Activated CD8-positive, alpha-beta memory T cell treated with anti-CD3 and anti-CD28 coated beads for 4 hours (primary cell): Measurements from ENCODE around the gene SFMBT2.

Experiments used
- DNase-seq, 2 donors: peaks; one replicate each; pipeline ENCODE4 v3.0.0-alpha.2; 2020; ENCODE audit warnings: low read depth in 2 of 2

Gene SFMBT2

DNA sequence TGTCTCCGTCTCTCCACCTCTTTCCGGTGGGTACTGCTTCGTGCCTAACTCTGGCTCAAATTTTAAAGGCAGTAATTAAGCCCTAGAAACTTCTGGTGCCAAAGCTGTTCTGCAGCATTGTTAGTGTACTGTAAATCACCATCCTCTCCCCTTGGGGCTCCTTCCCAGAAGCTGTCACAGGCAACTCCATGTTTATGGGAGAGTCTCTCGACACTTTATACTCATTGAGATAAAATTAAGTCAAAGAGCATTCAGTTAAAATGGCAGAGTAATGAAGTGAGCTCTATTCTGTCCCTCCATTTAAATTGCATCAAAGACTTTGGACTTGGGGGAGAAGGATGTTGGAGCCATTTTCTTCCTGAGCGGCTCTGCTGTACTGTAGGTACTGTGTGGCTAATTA, 274.8 kb downstream of the SFMBT2 start:
- DNase-seq: no peak

DNA sequence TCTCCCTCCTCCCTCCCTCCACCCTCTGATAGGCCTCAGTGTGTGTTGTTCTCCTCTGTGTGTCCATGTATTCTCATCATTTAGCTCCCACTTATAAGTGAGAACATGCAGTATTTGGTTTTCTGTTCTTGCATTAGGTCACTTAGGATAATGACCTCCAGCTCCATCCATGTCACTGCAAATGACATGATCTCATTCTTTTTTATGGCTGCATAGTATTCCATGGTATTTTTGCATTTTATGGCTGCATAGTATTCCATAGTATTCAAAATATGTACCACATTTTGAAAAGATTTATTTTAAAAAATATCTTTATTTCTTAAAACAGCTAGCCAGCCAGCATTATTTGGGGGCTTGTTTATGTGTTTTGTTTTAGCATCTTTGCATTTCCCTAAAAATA, 275.6 kb downstream of the SFMBT2 start:
- DNase-seq: no peak

DNA sequence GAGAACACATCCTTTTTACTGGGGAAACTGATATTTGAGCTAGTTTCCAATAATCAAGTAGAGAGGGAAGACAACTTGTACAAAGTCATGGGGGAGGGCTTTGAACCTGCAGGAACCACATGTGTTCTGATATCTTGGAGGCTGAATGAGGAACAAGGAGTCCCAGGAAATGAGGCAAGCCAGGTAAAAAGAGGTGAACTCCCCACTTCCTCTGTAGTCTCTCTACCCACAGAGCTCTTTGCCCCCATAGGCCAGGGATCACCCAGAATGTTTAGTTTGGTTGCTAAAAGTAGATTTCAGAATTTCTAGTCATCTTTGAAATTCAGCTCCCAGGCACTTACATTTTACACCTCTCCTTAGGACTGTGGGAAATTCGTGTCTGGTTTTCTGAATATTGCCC, 276.4 kb downstream of the SFMBT2 start:
- DNase-seq: no peak

DNA sequence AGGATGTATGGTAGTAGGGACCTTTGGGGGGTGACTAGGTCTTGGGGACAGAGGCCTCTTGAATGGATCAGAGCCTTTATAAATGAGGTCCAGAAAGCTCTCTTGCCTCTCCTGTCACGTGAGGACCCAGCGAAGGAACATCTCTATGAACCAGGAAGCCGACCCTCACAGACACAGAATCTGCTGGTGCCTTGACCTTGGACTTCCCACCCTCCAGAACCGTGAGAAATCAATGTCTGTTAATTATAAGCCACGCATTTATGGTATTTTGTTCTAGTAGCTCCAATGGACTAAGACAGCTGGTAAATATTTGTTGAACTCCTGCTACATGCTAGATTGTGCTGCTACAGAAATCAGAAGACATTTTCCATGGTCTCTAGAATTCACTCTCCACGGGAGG, 276.9 kb downstream of the SFMBT2 start:
- no peak for DNase-seq

DNA sequence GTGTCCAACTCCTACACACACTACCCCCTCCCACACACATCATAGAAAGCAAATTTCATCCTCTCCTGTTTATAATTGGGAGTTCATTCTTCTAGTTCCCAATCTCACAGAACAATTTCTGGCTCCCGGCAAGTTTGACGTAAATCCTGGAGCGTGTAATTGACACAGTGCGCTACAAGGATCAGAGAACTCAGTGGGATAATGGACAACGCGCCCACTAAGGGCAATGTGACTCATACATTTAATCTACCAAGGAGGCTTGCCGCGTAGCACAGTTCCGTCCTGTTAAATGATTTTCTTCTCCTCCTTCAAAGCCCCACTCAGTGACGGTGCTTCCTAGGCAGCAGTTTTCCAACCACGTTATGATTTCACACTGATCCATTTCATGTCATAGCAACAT, 277.6 kb downstream of the SFMBT2 start:
- no peak for DNase-seq

DNA sequence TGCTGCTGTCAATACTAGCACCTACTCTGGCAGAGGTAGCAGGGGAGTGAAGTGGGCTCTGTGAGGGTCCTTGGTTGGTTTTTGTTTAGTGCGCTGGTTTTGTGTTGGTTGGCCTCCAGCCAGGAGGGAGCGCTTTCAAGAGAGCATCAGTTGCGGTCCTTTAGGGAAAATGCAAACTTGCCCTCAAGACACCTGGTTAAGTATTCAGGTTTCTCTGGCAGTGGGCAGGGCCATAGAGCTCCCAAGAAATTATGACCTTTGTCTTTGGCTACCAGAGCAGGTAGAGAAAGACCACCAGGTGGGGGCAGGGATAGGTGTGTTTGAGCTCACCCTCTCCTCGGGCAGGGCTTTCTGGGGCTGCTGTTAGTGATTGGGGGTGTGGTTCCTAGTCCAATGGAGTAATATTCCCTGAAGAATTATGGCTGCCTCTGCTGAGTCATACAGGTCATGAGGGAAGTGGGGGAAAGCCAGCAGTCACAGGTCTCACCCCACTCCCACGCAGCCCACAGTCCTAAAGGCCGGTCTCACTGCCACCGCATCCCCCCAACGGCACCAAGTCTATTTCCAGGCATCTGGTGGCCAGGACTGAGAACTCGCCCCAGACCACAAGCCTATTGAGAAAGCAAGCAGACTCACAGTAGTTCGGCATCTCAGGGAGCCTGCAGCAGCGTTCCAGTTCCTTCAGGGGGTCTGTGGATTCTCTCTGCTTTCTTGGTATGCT, 280.5 kb downstream of the SFMBT2 start:
- DNase-seq: no peak

DNA sequence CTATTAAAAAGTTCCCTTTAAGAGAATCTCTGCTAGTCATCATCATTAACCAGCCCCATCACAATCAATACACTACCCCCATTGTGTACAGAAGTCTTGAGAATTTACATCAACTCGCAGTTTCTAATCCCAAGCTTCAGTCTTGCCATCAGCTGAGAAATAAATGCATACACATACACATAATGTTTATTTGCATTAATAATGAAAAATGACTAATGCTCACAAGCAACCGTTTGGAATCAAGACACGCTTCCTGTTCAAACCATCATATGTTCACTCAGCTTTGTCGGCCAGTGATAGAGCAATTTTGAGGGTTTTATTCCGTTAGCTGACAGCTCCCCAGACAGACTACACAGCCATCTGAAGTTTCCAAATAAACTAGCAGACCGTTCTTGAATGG, 287.1 kb downstream of the SFMBT2 start:
- DNase-seq: no peak

DNA sequence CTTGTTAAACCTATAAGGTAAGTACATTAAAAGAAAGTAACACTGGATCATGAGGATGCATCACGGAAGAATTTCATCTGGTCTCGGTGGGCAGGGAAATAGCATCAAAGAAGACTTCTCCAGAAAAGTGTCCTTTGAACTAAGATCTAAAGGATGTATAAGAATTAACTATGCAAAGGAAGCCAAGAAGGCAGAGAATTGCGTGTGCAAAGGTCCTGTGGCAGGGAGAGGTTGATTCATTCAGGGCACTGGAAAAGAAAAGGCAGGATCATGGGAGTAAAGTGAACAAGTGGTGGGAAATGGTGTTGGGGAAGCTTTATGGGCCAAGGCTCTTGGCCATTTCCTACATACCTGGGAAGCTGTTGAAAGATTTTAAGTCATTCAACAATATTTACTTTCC, 288.3 kb downstream of the SFMBT2 start:
- DNase-seq: no peak

DNA sequence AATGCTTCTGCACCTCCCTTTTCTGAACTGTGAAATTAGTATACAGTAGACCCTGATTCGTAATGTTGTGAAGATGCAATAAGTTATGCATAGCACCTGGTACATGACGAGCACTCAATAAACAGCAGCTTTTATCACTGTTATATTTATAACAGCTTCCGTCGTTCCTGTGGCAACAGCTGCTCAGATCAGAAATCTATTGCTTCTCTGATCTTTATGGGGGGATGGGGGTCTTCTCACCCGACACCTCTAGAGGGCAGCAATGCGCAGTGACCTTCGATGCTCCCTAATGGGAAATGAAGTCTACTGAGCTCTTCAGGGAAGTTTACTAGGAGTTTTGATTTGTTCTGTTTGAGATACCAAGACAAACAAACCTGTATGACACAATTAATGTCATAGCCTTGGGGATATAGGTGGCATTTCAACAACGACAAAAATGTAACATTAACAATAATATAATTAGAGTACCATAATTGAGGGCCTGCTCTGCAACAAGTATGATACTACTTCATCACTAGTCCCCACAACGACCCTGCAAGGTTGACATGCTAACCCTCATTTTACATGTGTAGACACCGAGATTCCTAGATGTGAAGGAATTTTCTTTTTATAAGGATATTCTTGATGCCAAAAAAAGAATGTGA, 289.6 kb downstream of the SFMBT2 start:
- DNase-seq: peak; percentile 49 to 52

DNA sequence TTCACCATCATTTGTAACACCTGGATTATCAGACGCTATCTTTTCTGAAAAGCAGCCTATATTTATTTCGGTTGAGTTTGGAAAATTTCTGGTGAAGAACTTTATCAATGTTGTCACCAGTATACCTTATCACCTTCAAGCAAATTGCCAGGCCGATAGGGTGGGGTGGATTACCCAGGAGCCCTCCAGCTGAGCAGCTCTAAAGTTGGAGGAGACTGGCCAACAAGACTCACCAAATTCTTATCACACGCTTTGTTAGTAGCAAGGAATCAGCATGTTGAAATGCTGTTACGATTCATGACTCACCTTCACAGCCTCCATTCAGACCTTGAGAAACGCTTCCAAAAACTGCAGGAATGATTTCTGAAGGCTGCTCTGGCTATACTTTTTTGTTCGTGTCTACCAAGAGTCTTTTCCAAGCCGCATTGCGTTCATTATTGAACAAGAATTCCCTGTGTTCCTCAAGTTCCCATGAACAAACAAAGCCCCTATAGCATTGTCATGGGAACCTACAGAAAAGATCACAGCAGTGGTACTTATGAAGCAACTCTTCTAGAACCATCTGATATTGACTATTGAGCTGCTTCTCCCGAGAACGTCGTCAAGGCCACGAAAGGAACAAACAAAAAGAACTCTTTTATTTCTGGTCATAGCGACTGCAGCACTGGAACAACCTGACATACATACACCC, 291.4 kb downstream of the SFMBT2 start:
- no peak for DNase-seq

DNA sequence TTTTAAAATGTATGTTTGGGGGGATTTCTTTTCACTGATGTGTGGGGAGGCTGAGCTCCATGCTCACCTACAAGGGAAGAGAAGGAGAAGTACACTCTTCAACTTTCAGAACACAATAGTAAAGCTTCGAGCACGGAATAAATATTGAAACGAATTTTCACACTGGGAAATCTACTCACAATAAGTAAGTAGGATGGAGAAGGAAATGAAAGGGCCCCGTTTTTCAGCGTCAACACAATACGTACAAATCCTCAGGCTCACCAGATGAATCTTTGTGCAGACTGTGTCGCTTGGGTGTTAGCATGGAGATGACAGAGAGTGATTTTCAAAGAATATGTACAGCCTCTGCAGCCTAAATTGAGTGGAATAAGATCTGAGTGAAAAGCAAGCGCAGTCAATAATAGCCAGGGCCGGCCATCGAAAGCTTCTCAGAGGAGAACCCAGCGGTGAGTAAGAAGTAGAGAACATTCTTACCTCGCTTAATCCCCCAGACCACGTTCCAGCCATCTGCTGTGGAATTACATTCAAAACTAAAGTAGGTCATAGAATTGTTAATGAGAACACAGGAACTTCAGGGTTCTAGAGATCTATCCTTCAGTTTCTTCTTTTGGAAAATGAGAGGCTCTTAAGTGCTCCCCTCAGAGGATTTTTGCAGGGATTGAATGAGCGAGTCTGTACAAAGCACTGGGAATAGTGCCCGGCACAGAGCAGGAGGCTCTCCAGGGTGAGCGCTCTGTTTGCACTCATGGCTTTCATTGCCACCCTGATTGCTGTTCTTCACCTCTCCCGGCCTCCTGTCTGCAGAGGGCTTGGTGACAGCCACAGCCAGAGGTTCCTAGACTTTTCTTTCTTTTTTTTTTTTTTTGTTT, 292.8 kb downstream of the SFMBT2 start:
- DNase-seq: no peak

DNA sequence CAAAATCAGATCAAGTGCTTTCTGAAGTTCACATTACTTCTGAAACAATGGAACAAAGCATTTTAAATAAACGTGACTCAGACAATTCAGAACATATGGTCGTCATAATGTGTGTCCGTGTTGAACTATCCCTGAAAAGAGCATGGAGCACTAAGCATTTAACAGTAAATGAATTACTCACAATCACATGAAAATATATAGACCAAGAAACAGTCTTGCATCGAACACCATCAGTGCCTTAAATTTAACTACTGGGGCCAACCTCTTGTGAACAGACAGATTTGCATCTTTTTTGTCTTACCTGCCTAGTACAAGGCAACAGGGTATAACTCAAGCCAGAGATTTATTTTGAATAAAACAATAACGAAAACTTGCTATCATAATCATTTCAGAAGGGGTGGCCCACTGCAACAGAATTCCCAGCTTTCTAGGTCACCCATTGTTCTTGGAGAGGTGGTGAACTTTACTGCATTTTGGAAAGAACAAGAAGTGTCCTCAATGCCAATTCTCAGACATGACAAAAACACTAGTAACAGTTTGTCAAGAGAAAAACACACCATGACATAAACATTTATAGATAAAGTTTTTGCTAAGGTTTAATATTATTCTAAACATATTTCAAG, 293.5 kb downstream of the SFMBT2 start:
- no peak for DNase-seq

DNA sequence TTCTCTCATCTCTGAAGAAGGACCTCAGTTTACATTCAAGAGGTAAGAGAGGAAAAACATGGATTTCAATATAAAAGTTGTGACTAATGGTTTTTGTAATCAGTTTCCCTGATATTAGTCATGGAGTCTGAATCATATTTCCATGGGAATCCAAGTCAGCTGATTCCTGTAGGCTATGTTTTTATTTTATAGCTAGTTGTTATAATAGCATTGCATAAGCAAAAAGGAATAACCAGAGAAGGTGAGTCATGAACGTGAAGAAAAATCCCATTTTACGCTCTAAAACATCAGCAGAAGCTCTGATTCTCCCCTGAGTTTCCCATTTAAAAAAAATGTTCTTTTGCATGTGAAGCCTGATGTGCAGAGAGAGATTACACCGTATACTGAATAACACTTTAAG, 299.3 kb downstream of the SFMBT2 start:
- DNase-seq: no peak

DNA sequence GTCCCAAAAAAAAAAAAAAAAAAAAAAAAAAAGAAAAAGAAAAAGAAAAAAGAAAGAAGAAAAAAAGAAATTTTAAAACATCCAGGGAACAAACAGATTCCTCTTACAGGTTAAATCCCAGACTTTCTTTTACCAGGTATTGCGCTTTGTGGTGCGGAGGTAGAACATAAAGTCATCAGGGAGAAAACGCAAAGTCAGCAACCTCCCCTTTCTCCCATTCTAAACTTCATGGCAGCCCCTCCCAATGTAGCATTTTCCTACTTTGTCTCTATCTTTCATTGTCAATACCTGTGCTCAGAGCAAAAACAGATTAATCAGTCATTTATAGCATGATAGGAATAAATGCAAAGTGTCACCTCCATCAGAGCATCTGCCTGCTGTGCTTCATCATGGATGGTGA, 299.7 kb downstream of the SFMBT2 start:
- DNase-seq: no peak
